ENCODE measurements around the gene ATF7IP2. TPM values are rescaled to one million over a fixed set of nuclear protein-coding genes. Genes with fewer than 3 reads are reported as not detected.

ATF7IP2 gene
- total and polyA plus RNA-seq, 2 of the 13 experiments (the other 11 are each of a cell fraction or from before 2014, with no cell fraction given) = 117 to 217 TPM

- TF ChIP-seq ZNF687 (CRISPR knock-in tag; IDR thresholded peaks at IDR 0.05) (peak; percentile 10; the same call in 1 of the 2 replicates), AGO1 (IDR thresholded peaks at IDR 0.05; ENCODE audit: low read depth, low read length, poor library complexity, severe bottlenecking) (no peak), THAP7 (CRISPR knock-in tag; IDR thresholded peaks at IDR 0.05) (no peak), ETS1 (CRISPR knock-in tag; IDR thresholded peaks at IDR 0.05) (no peak), ZNF768 (CRISPR knock-in tag; IDR thresholded peaks at IDR 0.05) (peak; percentile 41; the same call in 1 of the 2 replicates), ZFP41 (CRISPR knock-in tag; IDR thresholded peaks at IDR 0.05; ENCODE audit: borderline replicate concordance) (no peak), ZNF772 (CRISPR knock-in tag; IDR thresholded peaks at IDR 0.05) (no peak), PCBP1 (IDR thresholded peaks at IDR 0.05; ENCODE audit: borderline replicate concordance, low read depth, low read length) (no peak), SMYD3 (CRISPR knock-in tag; IDR thresholded peaks at IDR 0.05) (no peak), ZNF710 (CRISPR knock-in tag; IDR thresholded peaks at IDR 0.05; ENCODE audit: borderline replicate concordance) (no peak), HES4 (CRISPR knock-in tag; IDR thresholded peaks at IDR 0.05; ENCODE audit: borderline replicate concordance) (no peak), ZNF598 (CRISPR knock-in tag; IDR thresholded peaks at IDR 0.05; ENCODE audit: borderline replicate concordance) (no peak), STAG1 (CRISPR knock-in tag; IDR thresholded peaks at IDR 0.05) (no peak), ZBTB43 (CRISPR knock-in tag; conservative IDR thresholded peaks at IDR 0.05) (no peak), ZBTB38 (CRISPR knock-in tag; IDR thresholded peaks at IDR 0.05) (peak; percentile 79), CENPBD1 (CRISPR knock-in tag; IDR thresholded peaks at IDR 0.05; ENCODE audit: borderline replicate concordance, low read depth) (no peak), ZNF292 (CRISPR knock-in tag; IDR thresholded peaks at IDR 0.05; ENCODE audit: borderline replicate concordance, low read depth) (no peak)
Observed at GRCh38 chr16:10355589-10355988, 30.3 kb upstream of the ATF7IP2 start (continued).
